ENCODE data around the gene GNMT. TPM values are rescaled to one million over a fixed set of nuclear protein-coding genes. Genes with fewer than 3 reads are reported as not detected.

Gene GNMT
- total RNA-seq, 2 experiments from 2014 or later = 0.25 to 0.38 TPM

DNA sequence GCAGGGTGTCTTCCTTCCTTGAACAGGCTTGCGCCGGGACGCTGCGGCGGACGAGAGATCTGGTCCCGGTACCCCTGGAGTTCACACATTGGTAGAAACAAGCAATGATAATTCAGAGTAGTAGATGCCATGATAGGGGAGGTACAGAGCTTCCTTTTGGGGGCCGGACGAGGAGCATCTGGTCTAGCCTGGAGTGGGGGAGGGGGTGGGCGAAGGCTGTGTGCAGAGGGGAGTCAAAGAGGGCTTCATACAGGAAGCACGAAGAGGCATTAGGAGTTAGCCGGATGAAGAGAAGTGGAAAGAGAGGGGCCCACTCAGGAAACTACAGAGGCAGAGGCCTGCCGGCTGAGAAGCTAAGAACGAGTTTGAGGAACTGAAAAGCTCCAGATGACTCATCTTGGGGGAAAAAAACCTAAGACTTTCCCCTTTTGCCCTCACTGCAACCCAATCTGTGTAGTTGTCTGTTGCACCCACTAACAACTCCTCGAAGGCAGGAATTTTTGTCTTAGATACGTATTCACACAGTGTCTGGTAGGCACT, 30.7 kb upstream of the GNMT start:
- TF ChIP-seq CTCF (IDR thresholded peaks at IDR 0.05) = no peak
- Mint-ChIP-seq H3K4me1 (ENCODE audit: low read depth) (peaks cover 33% of the 10 kb centered on the region), H3K4me3 (peak overlapping the region; percentile 95), H3K9me3 (no peaks in the 10 kb centered on the region), H3K27ac (peak overlapping the region; percentile 97), H3K27me3 (no peaks in the 10 kb centered on the region), H3K36me3 (ENCODE audit: low read depth) (peaks cover 34% of the 10 kb centered on the region)
- CTCF ChIA-PET = interaction anchor here (0.7 to 2.5 kb wide), 10 partner anchors 11 to 300 kb away, joined by 3 to 16 read pairs (median 6); partner anchors contain the start of genes DNPH1, KLHDC3, MEA1 and PEX6
- ATAC-seq = peak; percentile 47
- peak; percentile 87 for DNase-seq
- POLR2A ChIA-PET = interaction anchor here (0.6 to 3.6 kb wide), 32 partner anchors 8 to 1001 kb away, joined by 3 to 38 read pairs (median 4); partner anchors contain the start of genes CUL7, KLHDC3, MEA1 and PEX6
- intact Hi-C loops (cut with micrococcal nuclease) = loop anchor here (1.0 kb wide), 1 partner anchor 49 kb away; the partner anchor contains the start of gene PEX6

DNA sequence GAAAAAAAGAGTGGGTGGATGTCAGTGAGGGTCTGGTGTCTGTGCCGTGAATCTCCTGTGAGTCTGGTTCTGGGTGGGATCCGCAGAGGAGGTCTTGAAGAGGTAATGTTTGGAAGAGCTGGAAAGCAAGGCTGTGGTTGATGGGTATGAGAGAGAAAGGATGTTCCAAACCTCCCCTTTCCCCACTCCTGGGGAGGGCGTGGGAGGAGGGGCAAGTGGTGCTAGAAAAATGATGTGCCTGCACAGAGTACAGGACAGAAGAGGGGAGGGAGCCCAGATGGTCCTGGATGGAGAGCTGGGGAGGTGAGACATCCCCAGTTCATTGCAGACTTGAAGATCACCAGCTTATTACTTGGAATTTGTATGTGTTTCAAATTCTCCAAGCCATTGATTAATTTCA, 28.1 kb upstream of the GNMT start:
- intact Hi-C loops (cut with micrococcal nuclease) = no loop called here
- Mint-ChIP-seq H3K27ac (peak overlapping the region; percentile 86), H3K4me3 (peak overlapping the region; percentile 95), H3K36me3 (ENCODE audit: low read depth) (peaks cover 54% of the 10 kb centered on the region), H3K4me1 (ENCODE audit: low read depth) (peaks cover 45% of the 10 kb centered on the region), H3K27me3 (no peaks in the 10 kb centered on the region), H3K9me3 (no peaks in the 10 kb centered on the region)
- ChIA-PET CTCF (interaction anchor here (1.8 kb wide), 1 partner anchor 212 kb away, joined by 6 read pairs; no protein-coding TSS in a partner anchor), POLR2A (interaction anchor here (1.4 to 2.5 kb wide), 3 partner anchors 8 to 52 kb away, joined by 3 to 9 read pairs (median 4); partner anchors contain the start of gene PPP2R5D)
- TF ChIP-seq CTCF (IDR thresholded peaks at IDR 0.05) = no peak
- no peak for ATAC-seq
- DNase-seq = no peak

DNA sequence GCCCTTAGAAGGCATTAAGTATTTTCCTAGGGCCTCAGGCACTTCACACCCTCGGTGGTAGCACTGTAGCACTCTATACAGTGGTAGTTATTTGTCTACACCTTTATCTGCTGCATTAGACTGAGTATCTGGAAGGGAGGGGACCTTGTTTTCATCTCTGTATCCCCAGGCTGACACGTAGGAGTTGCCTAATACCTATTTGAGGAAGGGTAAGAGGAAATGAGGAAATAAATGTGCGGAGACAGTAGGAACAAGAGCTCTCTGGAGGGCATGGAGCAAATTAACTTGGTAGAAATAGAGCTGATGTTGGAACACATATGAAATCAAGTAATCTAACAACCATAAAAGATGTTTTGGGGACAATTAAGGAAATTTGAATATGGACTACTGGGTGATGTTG, 27.3 kb upstream of the GNMT start:
- H3K4me3 Mint-ChIP-seq = peak overlapping the region; percentile 95
- peaks cover 47% of the 10 kb centered on the region for H3K4me1 Mint-ChIP-seq (ENCODE audit: low read depth)
- no peaks in the 10 kb centered on the region for H3K9me3 Mint-ChIP-seq
- CTCF ChIA-PET = interaction anchor here (1.3 to 1.9 kb wide), 2 partner anchors 41 to 211 kb away, joined by 3 to 6 read pairs; no protein-coding TSS in a partner anchor
- TF ChIP-seq CTCF (IDR thresholded peaks at IDR 0.05) = no peak
- H3K36me3 Mint-ChIP-seq (ENCODE audit: low read depth) = peaks cover 59% of the 10 kb centered on the region
- ATAC-seq = no peak
- intact Hi-C loops (cut with micrococcal nuclease) = no loop called here
- no peaks in the 10 kb centered on the region for H3K27me3 Mint-ChIP-seq
- POLR2A ChIA-PET = interaction anchor here (1.3 to 1.5 kb wide), 3 partner anchors 13 to 76 kb away, joined by 3 read pairs; no protein-coding TSS in a partner anchor
- no peak for DNase-seq
- H3K27ac Mint-ChIP-seq = peak overlapping the region; percentile 86

DNA sequence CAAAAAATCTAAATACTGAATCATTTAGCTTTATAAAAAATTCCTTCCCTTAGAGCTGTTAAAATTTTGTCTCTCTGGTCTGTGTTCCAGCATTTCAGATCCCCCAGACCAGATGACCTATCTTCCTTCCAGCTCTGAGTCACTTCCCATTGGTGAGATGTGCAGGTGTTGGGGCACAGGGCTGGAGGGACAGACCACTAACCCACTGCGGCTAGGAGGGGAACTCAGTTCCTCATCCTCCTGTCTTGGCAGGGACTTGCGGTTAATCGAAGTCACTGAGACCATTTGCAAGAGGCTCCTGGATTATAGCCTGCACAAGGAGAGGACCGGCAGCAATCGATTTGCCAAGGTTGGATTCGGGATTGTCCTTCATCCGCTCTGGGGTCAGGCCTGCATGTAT, 25.2 kb upstream of the GNMT start:
- H3K27ac Mint-ChIP-seq = peak overlapping the region; percentile 77
- peaks cover 40% of the 10 kb centered on the region for H3K4me1 Mint-ChIP-seq (ENCODE audit: low read depth)
- no peak overlapping the region for H3K4me3 Mint-ChIP-seq
- DNase-seq (no peak), ATAC-seq (no peak)
- H3K36me3 Mint-ChIP-seq (ENCODE audit: low read depth) = peaks cover 66% of the 10 kb centered on the region
- H3K9me3 Mint-ChIP-seq = no peaks in the 10 kb centered on the region
- POLR2A ChIA-PET = interaction anchor here (0.6 to 0.9 kb wide), 2 partner anchors 14 to 44 kb away, joined by 3 to 4 read pairs; partner anchors contain the start of gene PEX6
- TF ChIP-seq CTCF (IDR thresholded peaks at IDR 0.05) = no peak
- CTCF ChIA-PET = interaction anchor here (0.8 to 1.0 kb wide), 2 partner anchors 27 to 35 kb away, joined by 3 read pairs; no protein-coding TSS in a partner anchor
- intact Hi-C loops (cut with micrococcal nuclease) = no loop called here
- H3K27me3 Mint-ChIP-seq = no peaks in the 10 kb centered on the region

DNA sequence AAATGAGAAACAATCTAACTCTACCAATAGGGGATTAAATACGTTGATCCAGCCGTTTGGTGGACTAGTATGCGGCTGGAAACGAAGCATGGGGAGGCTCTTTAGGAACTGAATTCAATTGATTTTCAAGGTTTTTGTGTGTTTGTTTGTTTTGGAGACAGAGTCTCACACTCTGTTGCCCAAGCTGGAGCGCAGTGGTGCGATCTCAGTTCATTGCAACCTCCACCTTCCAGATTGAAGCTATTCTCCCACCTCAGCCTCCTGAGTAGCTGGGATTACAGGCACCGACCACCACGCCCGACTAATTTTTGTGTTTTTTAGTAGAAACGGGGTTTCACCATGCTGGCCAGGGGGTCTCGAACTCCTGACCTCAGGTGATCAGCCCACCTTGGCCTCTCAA, 24.2 kb upstream of the GNMT start:
- POLR2A ChIA-PET = interaction anchor here (1.0 kb wide), 1 partner anchor 17 kb away, joined by 3 read pairs; no protein-coding TSS in a partner anchor
- H3K36me3 Mint-ChIP-seq (ENCODE audit: low read depth) = peaks cover 63% of the 10 kb centered on the region
- no peak for ATAC-seq
- H3K4me3 Mint-ChIP-seq = no peak overlapping the region
- intact Hi-C loops (cut with micrococcal nuclease) = no loop called here
- H3K27me3 Mint-ChIP-seq = no peaks in the 10 kb centered on the region
- no peak for TF ChIP-seq CTCF (IDR thresholded peaks at IDR 0.05)
- no peaks in the 10 kb centered on the region for H3K9me3 Mint-ChIP-seq
- H3K4me1 Mint-ChIP-seq (ENCODE audit: low read depth) = peaks cover 41% of the 10 kb centered on the region
- H3K27ac Mint-ChIP-seq = no peak overlapping the region
- no peak for DNase-seq
- CTCF ChIA-PET = no interaction called here
